ENCODE results near the gene ACTMAP. TPM values are rescaled to one million over a fixed set of nuclear protein-coding genes. Genes with fewer than 3 reads are reported as not detected.
"Not testable (repeated sequence)": the region's sequence is repeated elsewhere in the genome, so short reads cannot be mapped to it uniquely, and the experiment has no call there.

The ACTMAP gene, protein sequence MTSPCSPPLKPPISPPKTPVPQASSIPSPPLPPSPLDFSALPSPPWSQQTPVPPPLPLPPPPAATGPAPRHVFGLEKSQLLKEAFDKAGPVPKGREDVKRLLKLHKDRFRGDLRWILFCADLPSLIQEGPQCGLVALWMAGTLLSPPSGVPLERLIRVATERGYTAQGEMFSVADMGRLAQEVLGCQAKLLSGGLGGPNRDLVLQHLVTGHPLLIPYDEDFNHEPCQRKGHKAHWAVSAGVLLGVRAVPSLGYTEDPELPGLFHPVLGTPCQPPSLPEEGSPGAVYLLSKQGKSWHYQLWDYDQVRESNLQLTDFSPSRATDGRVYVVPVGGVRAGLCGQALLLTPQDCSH
- polyA plus RNA-seq (ENCODE audit: insufficient read length in 4 of 4) = 10 to 100 TPM in 3 of 4 donors, 1 to 10 TPM in 1; 9.4 to 22.5 (median 16.0) TPM

DNA sequence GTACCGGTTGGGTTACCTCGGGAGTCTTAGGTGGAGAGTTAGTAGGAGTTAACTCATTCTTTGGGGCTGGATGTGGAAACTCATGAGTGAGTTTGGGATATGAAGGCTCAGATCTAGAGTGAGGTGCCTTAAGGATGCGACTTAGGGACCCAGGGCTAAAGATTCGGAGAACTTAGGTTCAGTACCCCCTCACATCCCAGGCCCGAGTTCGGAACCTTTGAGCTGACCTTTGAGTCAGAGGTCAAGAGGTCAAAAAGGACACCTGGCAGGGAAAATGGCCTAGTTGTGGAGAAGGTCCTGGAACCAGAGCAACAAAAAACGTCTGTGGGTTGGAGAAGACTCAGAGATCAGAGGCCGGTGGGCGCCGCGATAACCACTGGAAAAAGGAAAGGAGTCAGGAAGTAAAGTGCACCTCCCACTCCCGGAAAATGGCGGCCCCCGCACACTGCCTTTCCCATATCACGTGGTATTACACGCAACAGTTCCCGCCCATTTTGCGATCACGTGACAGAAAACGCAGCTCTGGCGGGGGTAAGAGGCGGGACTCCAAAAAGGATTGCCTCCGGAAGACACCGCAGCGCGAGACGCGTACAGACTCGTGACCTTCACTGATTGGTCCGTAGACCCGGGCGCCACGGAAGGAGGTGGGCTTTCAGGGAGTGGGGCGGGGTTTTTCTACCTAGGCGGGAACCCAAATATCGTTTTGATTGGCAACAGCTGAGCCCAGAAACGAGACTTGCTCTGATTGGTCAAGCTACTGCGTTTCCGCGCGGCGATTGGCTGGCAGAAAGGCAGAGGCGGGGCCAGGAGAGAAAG is at the start of gene ACTMAP:
ACTMAP (minus strand) TSS at position 420 of the 816 bp plus-strand sequence. CDS start 674 bp downstream, outside the sequence.
- DNase-seq (ENCODE audit: low read depth in 4 of 4, low spot score in 3 of 4) = peak; percentile 100

DNA sequence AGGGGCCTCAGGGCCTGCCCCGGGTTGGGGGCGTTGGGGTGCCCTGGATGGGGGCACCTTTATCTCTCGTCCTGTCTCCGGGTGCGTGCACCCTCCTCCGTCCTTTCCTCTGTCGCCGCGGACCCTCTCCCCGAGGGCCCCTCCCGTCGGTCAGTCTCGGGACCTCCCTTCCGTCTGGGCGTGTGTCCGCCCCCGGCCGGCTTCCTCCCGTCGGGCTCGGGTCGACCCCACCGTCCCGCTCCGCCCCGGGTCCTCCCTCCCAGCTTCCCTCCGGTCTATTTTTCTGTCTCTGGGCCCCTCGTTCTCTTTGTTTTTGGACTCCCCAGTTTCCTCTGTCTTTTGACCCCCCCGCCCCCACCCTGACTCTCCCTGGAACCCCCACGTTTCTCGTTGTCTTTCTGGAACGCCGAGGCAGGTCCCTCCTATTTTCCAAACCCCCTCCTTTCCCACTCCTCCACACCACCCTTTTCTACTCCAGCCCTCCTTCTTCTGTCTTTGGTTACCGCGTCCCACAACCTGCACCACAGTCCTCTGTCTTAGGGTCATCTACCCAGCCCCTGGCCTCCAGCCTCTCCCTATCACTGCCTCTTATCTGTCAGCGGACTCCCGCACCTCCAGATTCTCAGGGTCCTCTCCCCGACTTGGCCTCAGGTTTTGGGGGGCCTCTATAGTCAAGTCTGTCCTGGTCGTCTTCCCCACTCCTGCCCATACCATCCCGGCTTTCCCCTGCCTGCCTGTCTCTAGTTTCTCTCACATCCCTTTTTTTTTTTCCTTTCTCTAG is 49.5 kb upstream of the ACTMAP start:
- no peak for DNase-seq (ENCODE audit: low read depth in 4 of 4, low spot score in 3 of 4)

DNA sequence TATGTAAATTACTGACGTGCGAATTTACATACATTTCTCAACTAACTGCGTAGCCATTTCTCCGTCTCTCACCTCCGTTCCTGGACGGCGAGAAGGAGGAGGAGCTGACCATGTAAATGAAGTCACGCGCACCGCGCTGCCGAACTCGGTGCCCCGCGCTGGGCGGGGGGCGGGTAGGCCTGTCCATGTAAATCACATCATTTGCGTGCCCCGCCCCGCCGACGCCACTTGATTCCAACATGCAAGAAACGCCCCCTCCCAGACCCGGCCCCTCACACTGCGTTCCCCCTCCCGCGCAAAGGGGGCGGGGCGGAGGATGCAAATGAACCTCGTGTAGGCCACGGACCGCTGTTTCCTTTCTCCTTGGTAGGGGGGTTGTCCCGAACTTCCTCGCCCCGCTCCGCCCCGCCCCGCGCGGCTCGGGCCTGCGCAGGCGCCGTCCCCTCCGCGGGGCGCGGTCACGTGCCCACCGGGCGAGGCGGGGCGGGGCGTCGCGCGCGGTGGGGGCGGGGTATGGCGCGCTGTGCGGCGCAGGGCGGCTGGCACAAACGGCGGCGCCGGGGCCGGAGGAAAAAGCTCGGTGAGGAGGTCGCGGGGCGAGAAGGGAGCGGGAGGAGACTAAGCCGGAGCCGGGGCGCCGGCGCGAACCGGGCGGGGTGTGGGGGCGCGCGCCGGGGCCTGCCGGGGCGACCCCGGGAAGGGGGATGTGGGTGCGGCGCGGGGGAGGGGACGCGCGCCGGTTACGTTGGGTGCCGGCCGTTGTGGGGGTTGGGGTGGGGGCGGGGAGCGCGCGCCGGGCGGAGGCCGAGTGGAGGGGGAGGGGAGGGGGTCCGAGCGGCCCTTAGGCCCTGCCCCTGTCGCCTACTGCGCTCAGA is 48.6 kb upstream of the ACTMAP start, which contains the start of gene EGLN2:
EGLN2 (plus strand) TSS at position 509 of the 875 bp plus-strand sequence. CDS start 1,382 bp downstream, outside the sequence.
- peak; percentile 99 to 100 (median 100) for DNase-seq (ENCODE audit: low read depth in 4 of 4, low spot score in 3 of 4)

DNA sequence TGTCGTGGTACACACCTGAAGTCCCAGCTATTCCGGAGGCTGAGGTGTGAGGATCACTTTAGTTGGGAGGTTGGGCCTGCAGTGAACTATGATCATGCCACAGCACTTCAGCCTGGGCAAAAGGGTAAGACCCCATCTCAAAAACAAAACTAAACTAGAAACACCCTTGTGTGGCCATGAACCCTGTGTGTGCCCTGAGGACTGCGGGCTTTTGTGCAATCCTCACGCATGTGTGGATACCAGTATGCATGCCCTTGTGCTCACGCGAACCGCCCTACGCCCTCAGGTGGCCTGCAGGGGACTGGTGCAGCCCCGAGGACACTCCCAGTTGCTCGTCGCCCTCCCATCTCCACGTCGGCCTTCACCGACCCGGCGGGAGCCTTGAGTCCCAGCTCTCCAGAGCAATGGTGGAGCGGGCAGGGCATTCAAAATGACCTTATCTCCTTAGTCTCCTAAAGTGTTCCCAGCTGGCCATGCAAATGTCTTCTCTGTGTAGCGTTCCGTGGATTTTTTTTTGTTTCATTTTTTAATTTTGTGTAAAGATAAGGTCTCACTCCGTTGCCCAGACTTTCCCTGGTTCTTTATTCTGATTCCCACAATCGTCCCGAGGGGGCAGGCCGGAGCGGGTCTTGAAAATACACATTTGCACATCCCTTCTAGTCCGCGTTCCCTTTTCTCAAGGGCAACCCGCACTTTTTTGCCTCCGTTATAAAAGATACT is 47.8 kb upstream of the ACTMAP start:
- DNase-seq (ENCODE audit: low read depth in 4 of 4, low spot score in 3 of 4) = no peak

DNA sequence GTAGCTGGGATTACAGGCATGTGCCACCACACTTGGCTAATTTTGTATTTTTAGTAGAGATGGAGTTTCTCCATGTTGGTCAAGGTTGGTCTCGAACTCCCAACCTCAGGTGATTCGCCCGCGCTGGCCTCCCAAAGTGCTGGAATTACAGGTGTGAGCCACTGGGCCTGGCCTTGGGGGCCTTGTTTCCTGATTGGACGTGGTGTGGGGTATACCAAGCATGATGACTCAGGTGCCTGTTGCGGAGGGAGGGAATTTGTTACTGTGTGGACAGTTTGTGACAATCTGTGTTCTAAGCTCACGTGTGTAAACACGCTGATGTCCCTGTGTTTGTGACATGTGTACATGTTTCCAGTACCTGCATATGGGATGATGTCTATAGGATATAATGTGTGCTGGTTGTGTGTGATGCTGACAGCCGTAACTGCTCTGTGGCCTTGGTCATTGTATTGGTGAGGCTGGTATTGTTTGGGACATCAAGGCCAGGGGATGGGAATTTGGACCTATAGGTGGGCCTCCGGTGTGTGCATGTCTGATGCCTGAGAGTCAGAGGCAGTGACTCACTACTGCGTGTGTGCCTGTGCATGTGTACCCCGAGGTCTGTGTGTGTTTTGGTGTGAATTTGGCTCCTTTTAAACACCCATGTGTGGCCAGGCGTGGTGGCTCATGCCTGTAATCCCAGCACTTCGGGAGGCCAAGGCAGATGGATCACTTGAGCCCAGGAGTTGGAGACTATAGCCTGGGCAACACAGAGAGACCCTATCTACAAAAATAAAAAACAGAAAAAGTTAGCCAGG is 47.1 kb upstream of the ACTMAP start:
- no peak for DNase-seq (ENCODE audit: low read depth in 4 of 4, low spot score in 3 of 4)

DNA sequence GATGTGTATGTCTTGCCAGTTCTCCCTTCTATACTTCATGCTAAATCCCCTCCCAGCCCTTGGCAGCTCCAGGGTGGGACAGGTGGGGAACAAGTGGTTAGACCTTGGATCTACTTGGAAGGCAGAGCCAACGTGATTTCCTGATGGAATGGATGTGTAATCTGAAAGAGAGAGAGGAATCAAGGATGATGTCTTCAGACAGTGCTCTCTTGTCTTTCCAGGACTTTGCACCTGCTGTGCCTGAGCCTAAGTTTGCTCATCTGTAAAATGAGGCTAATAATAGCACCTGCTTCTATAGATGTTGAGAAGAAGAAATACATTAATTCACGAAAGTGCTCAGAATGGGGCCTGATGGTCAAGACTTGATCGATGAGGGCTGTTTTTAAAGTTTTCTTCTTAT is 41.7 kb upstream of the ACTMAP start:
- no peak for DNase-seq (ENCODE audit: low read depth in 4 of 4, low spot score in 3 of 4)

DNA sequence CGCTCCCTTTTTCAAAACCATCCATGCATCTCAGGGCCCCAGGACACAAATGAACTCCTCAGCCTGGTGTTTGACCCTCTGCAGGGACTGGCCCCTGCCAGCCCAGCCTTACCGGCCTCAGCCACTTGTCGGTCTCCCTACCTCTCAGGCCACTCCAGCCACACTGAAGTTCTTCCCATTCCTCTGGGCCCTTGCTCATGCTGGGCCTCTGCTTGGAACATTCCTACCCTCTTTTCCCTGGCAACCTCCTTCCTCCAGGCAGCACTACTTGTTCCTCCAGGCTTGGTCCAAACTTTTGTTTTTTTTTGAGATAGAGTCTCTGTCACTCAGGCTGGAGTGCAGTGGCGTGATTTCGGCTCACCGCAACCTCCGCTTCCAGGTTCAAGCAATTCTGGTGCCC is 41.1 kb upstream of the ACTMAP start:
- no peak for DNase-seq (ENCODE audit: low read depth in 4 of 4, low spot score in 3 of 4)

DNA sequence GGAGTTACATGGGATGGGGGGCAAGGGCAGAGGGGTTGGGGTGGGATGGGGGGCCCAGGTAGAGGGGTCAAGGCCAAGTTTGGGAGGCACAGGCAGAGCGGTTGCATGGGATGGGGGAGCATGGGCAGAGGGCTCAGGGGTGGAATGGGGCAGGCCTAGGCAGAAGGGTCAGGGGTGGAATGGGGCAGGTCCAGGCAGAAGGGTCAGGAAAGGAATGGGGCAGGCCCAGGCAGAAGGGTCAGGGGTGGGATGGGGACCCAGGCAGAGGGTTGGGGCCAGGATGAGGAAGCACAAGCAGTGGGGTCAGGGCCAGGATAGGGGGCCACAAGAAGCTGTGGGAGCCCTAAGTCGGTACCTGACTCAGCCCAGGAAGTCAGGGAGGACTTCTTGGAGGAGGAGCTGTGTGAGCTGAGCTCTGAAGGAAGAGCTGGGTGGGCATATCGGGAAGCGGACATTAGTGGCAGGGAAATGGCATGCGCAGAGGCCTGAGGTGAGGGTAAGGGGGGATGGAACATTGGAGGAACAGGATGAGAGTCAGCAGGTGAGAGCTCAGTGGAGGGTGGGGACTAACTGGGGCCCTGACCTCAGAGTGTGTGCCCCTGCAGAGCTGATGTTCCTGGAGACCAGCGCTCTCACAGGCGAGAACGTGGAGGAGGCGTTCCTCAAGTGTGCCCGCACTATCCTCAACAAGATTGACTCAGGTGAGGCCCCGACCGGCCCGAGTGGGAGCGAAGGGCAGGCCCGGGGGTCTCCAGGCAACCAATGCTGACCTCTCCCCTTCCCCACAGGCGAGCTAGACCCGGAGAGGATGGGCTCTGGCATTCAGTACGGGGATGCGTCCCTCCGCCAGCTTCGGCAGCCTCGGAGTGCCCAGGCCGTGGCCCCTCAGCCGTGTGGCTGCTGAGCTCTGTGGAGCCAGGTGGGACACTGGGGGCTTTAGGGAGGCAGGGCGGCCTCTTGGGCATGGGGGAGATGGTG is 36.1 kb upstream of the ACTMAP start:
- DNase-seq (ENCODE audit: low read depth in 4 of 4, low spot score in 3 of 4) = no peak

DNA sequence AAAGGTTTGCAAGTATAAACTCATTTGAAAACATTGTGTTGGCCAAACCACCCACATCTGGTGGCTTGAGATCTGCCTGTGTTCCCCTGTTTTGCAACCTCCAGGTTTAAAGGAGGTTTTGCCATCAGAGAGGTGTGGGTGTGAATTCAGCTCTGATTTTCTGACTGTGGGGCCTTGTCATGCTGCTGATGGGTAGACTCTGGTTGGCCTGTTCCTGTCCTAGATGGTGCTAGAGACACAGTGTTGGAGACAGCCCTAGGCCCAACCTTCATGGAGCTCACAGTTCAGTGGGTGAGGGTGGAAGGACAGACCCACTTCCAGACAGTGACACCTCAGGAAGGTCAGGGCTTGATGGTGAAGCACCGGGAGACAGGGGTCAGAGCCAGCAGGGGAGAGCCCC is 35.2 kb upstream of the ACTMAP start:
- DNase-seq (ENCODE audit: low read depth in 4 of 4, low spot score in 3 of 4) = no peak

DNA sequence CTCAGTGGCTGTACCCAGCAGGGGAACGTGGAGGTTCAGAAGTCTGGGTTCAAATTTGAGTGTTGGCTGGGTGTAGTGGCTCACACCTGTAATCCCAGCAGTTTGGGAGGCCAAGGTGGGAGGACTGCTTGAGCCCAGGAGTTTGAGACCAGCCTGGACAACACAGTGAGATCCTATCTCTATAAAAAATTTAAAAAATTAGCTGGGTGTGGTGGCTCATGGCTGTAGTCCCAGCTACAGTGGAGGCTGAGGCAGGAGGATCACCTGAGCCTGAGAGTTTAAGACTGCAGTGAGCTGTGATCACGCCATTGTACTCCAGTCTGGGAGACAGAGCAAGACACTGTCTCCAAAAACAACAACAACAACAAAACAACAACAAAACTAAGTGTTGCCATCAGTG is 33.9 kb upstream of the ACTMAP start:
- DNase-seq (ENCODE audit: low read depth in 4 of 4, low spot score in 3 of 4) = not testable (repeated sequence)

DNA sequence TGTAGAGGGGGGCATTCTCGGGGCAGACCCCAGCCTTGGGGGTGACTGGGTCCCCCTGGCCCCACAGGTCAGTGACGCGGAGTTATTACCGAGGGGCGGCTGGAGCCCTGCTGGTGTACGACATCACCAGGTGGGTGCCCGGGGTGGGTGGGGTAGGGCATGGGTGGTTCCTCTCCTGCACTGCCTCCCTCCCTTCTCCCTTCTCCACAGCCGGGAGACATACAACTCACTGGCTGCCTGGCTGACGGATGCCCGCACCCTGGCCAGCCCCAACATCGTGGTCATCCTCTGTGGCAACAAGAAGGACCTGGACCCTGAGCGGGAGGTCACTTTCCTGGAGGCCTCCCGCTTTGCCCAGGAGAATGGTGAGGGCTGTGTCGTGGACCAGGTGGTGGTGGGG is 33.4 kb upstream of the ACTMAP start:
- no peak for DNase-seq (ENCODE audit: low read depth in 4 of 4, low spot score in 3 of 4)

DNA sequence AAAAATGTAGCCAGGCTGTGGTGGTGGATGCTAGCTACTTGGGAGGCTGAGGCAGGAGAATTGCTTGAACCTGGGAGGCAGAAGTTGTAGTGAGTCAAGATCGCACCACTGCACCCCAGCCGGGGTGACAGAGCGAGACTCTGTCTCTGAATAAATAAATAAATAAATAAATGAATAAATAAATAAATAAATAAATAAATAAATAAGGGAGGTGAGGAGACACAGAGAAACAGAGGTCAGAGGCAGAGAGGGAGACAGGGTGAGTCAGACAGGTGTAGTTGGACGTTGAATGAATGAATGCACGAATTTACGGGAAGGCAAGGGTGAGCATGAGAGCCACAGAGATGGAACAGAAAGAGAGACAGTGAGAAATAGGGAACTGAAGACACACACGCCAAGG is 30.9 kb upstream of the ACTMAP start:
- DNase-seq (ENCODE audit: low read depth in 4 of 4, low spot score in 3 of 4) = no peak

DNA sequence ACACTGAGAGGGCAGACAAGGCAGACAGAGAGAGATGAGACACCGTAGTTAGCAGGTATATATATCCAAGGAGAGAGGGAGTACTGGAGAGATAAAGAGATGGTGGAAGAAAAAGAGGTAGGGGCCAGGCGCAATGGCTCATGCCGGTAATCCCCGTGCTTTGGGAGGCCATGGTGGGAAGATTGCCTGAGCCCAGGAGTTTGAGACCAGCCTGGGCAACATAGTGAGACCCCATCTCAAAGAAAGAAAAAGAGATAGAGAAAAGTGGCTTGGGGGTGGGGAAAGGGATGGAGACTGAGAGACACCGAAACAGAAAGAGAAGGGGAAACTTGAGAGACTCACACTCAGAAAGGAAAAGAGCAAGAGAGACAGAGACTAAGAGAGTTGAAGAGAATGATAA is 30.3 kb upstream of the ACTMAP start:
- DNase-seq (ENCODE audit: low read depth in 4 of 4, low spot score in 3 of 4) = no peak

DNA sequence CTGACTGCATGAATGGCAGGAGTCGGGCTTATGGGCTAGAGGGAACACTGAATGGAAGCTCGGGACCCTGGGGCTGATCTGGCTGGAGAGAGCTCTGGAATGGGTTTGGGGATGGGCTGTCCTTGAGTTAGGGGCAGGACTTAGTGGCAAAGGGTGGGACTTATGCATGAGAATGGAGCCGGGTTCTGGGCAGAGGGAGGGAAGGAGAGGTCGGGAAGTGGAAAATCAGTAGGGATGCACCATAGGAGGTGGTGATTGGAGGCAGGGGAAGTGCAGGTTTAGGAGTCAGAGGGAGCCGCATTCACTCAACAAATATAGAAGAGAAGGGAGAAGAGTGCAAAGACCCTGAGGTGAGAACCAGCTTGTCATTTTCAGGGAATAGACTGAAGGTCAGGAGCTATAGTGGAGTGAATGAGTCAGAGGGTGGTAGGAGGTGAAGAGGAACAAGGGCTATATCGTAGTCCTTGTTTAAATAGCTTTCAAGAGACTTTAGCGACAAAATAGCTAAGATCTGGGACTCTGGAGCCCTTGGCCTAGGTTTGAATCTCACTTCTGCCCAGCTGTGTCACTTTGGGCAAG is 28.5 kb upstream of the ACTMAP start:
- DNase-seq (ENCODE audit: low read depth in 4 of 4, low spot score in 3 of 4) = no peak

DNA sequence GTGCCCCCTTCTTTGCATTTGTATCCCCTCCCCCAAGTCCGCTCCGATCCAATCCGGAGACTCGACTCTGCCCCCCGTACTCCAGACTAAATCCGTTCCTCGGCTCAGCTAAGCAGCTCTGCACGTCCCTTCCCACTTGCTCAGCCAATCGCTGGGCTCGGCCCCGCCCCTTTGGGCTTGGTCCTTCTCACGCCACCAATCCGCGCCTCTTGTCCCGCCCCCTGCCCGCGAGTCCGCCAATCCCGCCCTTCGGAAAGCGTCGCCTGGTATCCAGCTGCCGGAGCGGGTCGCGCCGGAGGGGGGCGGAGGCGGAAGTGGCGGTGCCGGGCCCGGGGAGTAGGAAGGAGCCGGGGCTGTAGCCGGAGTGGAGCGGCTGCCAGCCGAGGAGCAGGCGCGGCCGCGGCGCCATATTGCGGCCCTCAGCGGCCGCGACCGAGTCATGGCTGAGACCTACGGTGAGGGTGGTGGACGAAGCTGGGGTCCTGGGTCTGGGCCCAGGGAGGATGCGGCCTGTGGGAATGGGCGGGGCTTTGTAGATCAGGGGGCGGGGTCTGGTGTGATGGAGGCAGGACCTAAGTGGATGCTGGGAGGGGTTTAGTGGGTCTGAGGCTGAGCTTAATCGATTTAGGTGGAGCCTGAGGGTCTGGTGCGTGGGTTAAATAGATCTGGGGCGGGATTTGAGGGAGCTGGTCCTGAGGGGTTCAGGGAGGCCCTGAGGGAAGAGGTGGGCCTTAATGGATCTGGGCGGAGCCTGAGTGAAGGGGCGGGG is 27.8 kb upstream of the ACTMAP start, which contains the start of gene RAB4B:
RAB4B (plus strand) TSS at position 311 of the 769 bp plus-strand sequence; CDS start at position 440, 129 bp downstream.
- DNase-seq (ENCODE audit: low read depth in 4 of 4, low spot score in 3 of 4) = peak; percentile 98 to 100 (median 99)

DNA sequence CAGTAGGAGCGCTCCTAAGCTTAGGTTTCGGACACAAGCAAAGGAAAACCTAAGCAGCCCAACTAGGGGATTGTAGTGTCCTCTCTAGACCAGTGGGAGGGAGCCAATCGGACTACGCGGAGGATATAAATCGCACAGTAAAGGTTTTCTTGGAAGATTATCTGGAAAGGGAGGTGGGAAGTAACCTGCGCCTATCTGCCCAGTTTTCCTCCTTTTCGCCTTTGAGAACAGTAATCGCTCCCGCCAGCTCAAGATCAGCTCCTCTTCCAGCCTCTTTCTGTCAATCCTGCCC is 27.3 kb upstream of the ACTMAP start:
- no peak for DNase-seq (ENCODE audit: low read depth in 4 of 4, low spot score in 3 of 4)
